ENCODE results near the gene LSM8. TPM values are rescaled to one million over a fixed set of nuclear protein-coding genes. Genes with fewer than 3 reads are reported as not detected.
A peak's percentile ranks its signal among the peaks of the same experiment; 100 is the strongest.
"Not testable (repeated sequence)": the region's sequence is repeated elsewhere in the genome, so short reads cannot be mapped to it uniquely, and the experiment has no call there.

LSM8 gene
- 10 to 100 TPM in 11 of 12 donors, not detected in 1; 26.5 to 83.9 (median 45.4) TPM for polyA plus RNA-seq (ENCODE audit: insufficient read length in 12 of 12)
- long read RNA-seq, donor 1, full-length matches to known transcripts = 58 of 64 reads
- long read RNA-seq, donor 1, partial matches to known transcripts = 6 of 64 reads
- long read RNA-seq, donor 1, other reads (novel, unspliced or antisense) = 0 of 64 reads
- long read RNA-seq, donor 2, transcript LSM8-201 (4 exons, 1,305 nt) = major isoform, 32 of 36 reads
- long read RNA-seq, donor 2, partial matches to known transcripts = 0 of 36 reads
- long read RNA-seq, donor 2, other reads (novel, unspliced or antisense) = 0 of 36 reads
- long read RNA-seq, donor 3, transcript LSM8-201 (4 exons, 1,305 nt) = major isoform, 19 of 23 reads
- long read RNA-seq, donor 3, partial matches to known transcripts = 0 of 23 reads
- long read RNA-seq, donor 3, other reads (novel, unspliced or antisense) = 0 of 23 reads
- long read RNA-seq, donor 4, full-length matches to known transcripts = 10 of 10 reads
- long read RNA-seq, donor 4, partial matches to known transcripts = 0 of 10 reads
- long read RNA-seq, donor 4, other reads (novel, unspliced or antisense) = 0 of 10 reads
- long read RNA-seq, donor 5, transcript LSM8-201 (4 exons, 1,305 nt) = major isoform, 36 of 39 reads
- long read RNA-seq, donor 5, partial matches to known transcripts = 0 of 39 reads
- long read RNA-seq, donor 5, other reads (novel, unspliced or antisense) = 0 of 39 reads
- long read RNA-seq, donor 6, transcript LSM8-201 (4 exons, 1,305 nt) = major isoform, 15 of 17 reads
- long read RNA-seq, donor 6, partial matches to known transcripts = 0 of 17 reads
- long read RNA-seq, donor 6, other reads (novel, unspliced or antisense) = 0 of 17 reads
- long read RNA-seq, donor 7, transcript LSM8-201 (4 exons, 1,305 nt) = major isoform, 18 of 22 reads
- long read RNA-seq, donor 7, partial matches to known transcripts = 0 of 22 reads
- long read RNA-seq, donor 7, other reads (novel, unspliced or antisense) = 0 of 22 reads
- long read RNA-seq, donor 8, transcript LSM8-203 (3 exons, 1,920 nt) = minor isoform, 6 of 47 reads
- long read RNA-seq, donor 8, transcript LSM8-201 (4 exons, 1,305 nt) = major isoform, 41 of 47 reads
- long read RNA-seq, donor 8, partial matches to known transcripts = 0 of 47 reads
- long read RNA-seq, donor 8, other reads (novel, unspliced or antisense) = 0 of 47 reads
- long read RNA-seq, donor 9, transcript LSM8-201 (4 exons, 1,305 nt) = major isoform, 20 of 23 reads
- long read RNA-seq, donor 9, partial matches to known transcripts = 0 of 23 reads
- long read RNA-seq, donor 9, other reads (novel, unspliced or antisense) = 0 of 23 reads
- long read RNA-seq, donor 10, full-length matches to known transcripts = 28 of 33 reads
- long read RNA-seq, donor 10, partial matches to known transcripts = 5 of 33 reads
- long read RNA-seq, donor 10, other reads (novel, unspliced or antisense) = 0 of 33 reads
- long read RNA-seq, donor 11, transcript LSM8-201 (4 exons, 1,305 nt) = major isoform, 42 of 42 reads
- long read RNA-seq, donor 11, partial matches to known transcripts = 0 of 42 reads
- long read RNA-seq, donor 11, other reads (novel, unspliced or antisense) = 0 of 42 reads

DNA sequence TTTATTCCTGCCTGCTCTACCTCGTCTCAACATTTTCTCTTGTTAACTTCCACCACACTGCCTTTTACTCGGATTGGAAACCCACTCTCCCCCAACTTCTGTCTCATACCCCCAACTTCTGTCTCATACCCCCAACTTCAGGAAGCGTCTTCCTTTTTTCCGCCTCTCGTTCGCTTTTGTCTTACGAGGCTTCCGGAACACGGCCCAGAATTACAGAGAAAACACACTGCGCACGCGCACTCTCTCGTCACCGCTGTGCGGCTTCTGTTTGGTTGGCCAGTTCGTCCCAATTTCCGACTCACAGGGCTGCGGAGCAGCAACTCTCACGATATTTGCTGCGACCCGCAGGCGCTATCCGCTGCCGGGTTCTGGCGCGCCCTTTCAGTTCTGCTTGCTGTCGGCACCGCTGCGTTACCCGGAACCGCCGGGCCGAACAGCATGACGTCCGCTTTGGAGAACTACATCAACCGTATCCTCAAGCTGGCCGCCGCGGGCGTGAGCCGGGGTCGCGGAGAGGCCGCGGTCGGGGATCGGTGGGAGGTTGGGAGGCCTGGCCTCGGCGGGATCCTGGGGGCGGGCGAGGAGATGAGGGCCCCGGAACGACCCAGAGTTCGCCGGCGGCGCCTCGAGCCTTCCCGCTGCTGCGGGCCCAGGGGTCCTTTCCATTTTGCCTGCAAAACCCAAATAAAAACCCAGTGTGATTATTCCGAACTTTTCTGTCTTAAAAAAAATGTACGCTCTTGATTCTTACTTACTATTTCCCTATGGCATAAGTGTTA is at the start of gene LSM8:
LSM8 (plus strand) TSS at position 379 of the 779 bp plus-strand sequence; CDS start at position 439, 60 bp downstream.
- DNase-seq = peak; percentile 100

GRCh38 chr7:118134420-118134819 is 49.5 kb upstream of the LSM8 start:
- not testable (repeated sequence) for DNase-seq

DNA sequence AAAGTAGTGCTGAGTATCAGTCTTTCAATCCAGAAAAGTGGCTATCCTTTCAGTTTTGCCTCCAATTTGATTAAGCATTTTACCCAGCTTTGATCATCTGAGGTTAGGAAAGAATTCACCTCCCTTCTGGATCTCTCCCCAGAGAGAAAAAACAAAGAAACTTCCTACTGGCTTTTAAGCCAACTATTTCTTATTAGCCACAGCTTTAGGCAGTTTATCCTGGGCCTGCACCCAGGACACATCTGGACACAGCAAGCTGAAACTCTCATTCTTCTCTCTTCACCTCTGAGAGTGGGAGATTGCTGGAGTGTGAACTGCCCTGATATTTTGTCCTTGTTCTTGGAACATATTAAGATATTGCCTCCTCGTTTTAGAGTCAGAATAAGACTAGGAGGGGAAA is 43.5 kb upstream of the LSM8 start:
- DNase-seq = peak; percentile 8

GRCh38 chr7:118142012-118142411 is 42.0 kb upstream of the LSM8 start:
- DNase-seq = no peak

- DNase-seq = no peak
These were observed 35.0 kb upstream of the LSM8 start for GRCh38 chr7:118148930-118149329.

DNA sequence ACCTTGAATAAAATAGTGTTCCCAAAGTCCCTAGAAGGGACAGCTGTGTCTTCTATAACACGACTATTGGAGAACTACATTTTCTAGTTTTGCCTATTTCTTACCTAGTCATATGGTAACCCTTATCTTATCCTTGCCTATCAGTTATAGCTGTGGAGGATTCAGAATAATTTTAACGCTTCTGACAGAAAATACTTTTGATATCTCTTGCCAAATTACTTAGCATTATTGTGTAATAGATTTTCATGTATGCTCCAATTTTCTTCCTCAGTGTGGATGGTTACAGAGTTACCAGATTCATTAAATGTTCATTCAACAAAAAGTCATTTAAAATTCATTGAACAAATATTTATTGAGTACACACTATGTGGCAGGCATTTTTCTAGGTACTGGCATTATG is 34.6 kb upstream of the LSM8 start:
- no peak for DNase-seq

- DNase-seq = no peak
These were observed 32.3 kb upstream of the LSM8 start for GRCh38 chr7:118151671-118152070.

GRCh38 chr7:118152149-118152548 is 31.8 kb upstream of the LSM8 start:
- no peak for DNase-seq

DNA sequence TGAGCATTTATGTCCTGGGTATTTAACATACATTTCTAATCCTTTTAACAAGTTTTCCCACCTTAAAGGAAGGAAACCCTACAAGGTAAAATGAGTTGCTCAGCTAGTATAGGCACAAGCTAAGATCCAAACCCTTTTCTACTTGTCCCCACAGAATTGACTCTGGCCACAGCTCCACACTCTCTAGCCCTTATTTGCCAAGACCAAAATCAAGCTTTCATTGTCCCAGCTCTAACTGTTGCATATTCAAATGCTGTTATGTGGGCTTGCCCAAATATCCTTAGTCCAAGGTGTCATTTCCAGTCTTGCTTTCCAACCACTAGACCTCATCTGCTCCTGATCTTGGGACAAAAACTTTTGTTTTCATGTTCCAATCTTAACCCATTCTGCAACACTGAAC is 31.3 kb upstream of the LSM8 start:
- no peak for DNase-seq

DNA sequence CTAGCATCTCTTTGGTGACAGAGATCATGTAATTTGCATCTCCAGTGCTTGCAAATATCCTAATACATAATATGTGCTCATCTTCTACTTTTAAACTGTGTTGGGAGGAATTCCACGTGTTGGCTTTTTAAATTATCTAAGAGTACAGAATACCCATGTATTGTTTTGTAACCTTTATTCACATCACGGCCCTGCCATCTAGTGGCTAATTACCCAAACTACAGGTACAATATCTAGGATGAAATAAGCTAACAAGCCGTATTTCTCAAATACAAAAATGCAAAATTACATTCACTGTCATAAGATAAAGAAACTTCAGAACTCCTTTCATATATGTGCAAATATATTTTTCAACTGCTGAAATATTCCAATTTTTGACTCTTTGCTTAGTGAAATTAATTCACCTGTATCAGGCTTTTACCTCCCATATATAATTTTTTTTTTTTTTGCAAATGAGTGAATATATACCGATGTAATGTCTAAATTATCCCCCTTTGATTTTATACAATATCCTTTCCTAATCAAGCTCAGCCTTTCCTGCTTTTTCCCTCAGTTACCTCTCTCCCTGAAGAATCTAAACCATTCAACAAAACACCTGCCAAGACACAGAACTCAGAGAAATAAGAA is 30.3 kb upstream of the LSM8 start:
- DNase-seq = peak; percentile 8

DNA sequence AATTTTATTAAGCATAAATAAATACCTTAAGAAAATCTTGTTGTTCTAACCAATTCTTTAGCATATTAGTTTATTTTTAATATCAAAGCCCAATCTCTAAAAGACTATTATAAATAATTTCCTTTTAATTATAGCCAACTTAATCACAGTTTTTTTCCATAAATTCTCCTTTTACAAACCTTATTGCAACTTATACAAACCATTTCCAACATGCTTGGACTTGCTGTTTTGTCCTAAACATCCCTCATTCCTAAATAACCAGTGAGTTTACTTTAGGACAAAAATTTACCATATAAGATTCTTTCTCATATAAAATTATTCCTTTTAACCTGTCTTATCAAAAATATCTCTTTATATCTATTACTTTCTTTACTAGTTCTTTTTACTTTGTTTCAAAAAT is 25.2 kb upstream of the LSM8 start:
- DNase-seq = no peak

- DNase-seq = no peak
These were observed 14.8 kb upstream of the LSM8 start for GRCh38 chr7:118169146-118169545.

DNA sequence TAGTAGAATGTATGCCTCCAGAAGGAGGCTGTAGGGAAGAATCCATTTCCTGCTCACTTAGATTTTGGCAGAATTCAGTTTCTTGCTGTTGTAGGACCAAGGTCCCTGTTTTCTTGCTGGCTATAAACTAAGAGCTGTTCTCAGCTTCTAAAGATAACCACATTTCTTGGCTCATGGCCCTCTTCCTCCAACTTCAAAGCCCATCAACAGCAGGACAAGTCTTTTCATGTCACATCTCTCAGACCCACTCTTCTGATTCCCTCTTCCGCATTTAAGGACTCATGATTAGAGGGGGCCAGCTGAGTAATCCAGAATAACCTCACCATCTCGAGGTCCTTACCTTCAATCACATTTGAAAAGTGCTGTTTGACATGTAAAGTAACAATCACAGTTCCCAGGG is 8.2 kb upstream of the LSM8 start:
- no peak for DNase-seq

DNA sequence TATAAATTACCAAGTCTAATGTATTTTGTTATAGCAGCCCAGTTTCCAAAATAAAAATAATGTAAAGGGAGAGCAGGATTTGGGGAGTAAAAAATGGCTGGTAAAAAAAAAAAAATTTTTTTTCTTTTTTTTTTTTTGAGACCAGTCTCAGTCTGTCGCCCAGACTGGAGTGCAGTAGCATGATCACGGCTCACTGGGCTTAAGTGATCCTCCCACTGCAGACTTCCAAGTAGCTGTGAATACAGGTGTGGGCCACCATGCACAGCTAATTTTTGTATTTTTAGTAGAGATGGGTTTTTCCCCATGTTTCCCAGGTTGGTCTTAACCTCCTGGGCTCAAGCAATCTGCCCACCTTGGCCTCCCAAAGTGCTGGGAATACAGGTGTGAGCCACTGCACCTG is 4.8 kb upstream of the LSM8 start:
- DNase-seq = no peak

DNA sequence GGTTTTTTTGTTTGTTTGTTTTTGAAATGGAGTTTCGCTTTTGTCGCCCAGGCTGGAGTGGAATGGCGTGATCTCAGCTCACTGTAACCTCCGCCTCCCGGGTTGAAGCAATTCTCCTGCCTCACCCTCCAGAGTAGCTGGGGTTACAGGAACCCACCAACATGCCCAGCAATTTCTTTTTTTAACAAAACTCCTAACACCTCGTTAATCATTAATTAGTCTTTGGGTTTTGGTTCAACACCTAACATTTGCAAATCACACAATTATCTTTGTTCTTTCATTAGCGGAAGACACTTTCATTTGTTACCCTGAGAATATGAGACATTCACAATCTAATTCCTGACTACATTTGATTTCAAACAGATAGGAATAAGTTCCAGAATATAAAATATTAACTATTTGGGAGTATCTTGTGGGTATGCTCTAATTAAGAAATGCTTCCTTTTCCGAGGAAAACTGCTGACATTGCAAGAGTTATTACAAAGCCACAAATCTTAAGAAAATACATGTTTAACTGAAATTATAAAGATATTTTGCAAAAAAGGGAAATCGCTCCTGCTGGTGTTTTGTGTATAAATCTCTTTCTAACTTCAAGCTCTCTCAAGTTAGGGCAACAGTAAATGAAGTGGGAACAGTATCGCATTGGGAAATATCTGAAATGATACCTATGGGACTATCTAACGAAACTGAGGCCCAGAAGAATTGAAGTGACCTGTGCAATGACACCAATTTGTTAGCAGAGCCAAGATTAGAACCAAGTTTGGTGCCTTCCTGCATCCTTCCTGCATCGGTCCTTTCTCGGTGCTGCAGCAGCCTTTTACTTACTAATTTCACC is 1.2 kb upstream of the LSM8 start:
- DNase-seq = no peak

- DNase-seq = no peak
These were observed 557 bp upstream of the LSM8 start for GRCh38 chr7:118183428-118183785.

GRCh38 chr7:118184565-118184940 is 589 bp downstream of the LSM8 start:
- DNase-seq = no peak

DNA sequence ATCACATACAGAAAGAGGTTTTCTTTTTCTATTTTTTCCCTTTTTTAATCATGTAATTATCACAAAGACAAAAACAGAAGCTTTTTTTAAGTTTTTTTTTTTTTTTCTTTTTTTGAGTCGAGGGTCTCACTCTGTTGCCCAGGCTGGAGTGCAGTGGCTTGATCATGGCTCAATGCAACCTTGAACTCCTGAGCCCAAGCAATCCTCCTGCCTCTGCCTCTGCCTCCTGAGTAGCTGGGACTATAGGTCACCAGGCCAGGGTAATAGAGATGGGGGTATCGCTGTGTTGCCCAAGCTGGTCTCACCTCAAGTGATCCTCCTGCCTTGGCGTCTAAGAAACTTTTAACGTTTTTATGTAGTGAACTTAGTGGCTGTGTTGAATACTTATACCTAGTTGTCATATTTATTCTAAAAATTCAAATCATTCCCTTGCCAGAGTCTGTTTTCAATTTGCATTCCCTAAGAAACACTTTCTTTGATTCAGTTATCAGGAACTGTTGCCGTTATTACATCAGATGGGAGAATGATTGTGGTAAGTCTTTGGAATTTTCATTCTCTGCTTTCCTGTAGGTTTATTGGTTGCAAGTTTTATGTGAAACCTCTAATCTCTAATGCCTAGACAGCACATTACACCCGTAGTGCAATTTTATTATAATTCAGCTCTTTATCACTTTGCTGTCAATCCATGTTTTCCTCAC is 1.3 kb downstream of the LSM8 start:
- DNase-seq = no peak

- DNase-seq = no peak
These were observed 2.5 kb downstream of the LSM8 start for GRCh38 chr7:118186501-118186900.
